GM21717 (cell line): ENCODE measurements around the gene SUMO2.

Experiments used
- ATAC-seq: cut with Tn5 transposase; IDR thresholded peaks from one replicate; pipeline ENCODE4 v1.9.1; 2021; ENCODE audit warnings: mild to moderate bottlenecking, moderate library complexity; ENCODE audit not compliant: unreplicated experiment

Gene SUMO2

DNA sequence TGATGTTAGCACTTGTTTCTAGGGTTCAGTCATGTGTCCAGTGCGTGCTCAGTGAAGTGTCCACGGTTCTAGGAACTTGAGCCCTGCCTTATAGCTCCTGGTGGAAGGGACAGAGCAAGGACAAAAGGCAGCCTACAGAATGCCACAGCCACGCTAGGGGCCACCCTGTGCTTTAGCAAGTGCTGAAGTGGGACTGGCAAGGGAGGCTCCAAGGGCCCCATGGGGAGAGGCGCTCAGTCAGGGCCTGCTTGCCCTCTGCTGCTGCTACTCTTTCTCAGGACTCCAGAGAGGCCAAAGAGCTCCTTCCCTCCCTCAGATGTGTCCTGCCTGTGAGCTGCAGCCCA lies 58.0 kb downstream of the SUMO2 start:
- ATAC-seq, result no peak

DNA sequence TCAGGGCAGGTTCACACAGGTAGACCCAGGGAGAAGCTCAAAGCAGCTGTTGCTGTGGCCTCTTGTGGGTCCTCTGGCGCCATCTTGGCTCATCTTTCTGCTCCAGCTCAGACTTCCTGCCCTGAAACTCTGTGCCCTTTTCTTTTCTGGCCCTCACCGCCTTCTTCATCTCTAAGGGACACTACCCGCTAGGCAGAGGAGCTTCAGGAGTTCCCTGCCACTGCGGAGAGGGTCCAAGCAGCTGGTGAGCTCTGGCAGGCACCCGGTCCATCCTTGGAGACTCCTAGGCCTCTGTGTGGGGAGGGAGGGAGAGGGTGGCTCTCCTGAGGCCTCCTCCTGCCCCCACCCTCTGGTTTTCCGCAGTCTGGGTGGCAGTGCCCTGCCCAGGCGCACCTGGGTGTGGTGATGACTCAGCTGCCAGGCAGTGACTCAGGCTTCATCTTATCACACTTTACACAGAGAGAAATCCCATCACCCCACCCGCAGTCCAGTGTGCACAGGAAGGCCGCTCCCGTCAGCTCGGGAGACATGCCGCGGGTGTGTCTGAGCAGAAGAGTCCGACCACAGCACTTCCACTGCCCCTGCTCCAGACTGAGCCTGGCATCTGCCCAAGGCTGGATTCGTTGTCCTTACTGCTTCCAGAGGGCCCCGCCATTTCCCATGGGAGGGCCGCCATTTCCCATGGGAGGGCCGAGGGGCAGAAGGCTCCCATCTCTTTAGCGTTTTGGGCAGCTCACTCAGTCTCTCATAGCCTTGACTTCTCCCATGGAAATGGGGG lies 58.5 kb downstream of the SUMO2 start:
- ATAC-seq, result no peak

DNA sequence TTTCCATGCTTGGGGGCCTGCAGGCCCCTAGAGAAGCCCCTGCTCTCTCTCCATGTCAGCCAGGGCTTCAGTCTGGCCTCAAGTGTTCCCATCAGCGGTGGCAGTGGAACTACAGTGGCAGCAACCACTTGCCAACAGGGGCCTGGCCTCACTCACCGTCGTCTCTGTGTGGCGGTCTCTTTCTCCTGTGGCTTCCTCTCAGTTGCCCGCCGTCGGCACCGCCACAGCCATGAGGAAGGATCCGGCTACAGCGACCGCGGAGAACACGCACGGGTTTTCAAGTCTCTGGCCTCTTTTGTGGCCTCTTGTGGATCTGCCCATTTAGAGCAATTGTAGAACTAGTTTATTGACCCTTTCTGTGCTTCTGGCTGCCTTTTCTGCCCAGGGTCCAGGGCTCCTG lies 64.5 kb downstream of the SUMO2 start:
- no peak for ATAC-seq

DNA sequence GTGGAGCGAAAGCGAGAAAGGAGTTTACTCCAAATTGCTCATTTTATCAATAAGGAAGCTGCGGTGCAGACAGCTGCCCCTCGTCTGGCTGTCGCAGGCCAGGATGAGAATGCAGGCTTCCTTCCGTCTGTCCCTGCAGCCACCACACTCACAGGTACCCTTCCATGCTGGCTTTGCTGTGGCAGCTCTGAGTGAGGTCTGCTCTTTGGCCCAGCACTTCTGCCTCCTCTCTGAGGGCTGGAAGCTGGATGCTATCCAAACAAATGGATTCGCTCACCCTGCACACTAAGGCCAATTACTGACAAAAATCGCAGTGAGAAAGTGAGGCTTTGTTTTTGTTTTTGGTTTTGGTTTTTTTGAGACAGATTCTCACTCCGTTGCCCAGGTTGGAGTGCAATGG lies 66.0 kb downstream of the SUMO2 start:
- ATAC-seq, result no peak
